Endodermal cell (in vitro differentiated cells): Measurements from ENCODE around the gene SRD5A2. TPM values are rescaled to one million over a fixed set of nuclear protein-coding genes. Genes with fewer than 3 reads are reported as not detected.

Experiments
- DNase-seq: peaks from one replicate; pipeline ENCODE4 v3.0.0-alpha.2; 2017
- H3K27ac ChIP-seq: 2 replicates; pipeline ENCODE4 v1.5.1; 2013; ENCODE audit warnings: mild to moderate bottlenecking, low read depth, low read length, moderate library complexity
- H3K27me3 ChIP-seq: 2 replicates; pipeline ENCODE4 v1.6.1; 2013; ENCODE audit warnings: mild to moderate bottlenecking, low read length, moderate library complexity; ENCODE audit not compliant: insufficient read depth, control insufficient read depth, poor library complexity, severe bottlenecking
- H3K36me3 ChIP-seq: 2 replicates; pipeline ENCODE4 v1.7.0; 2013; ENCODE audit warnings: mild to moderate bottlenecking, low read length, moderate library complexity; ENCODE audit not compliant: control insufficient read depth, insufficient read depth
- H3K4me1 ChIP-seq: one replicate; pipeline ENCODE4 v1.7.0; 2013; ENCODE audit warnings: low read length; ENCODE audit not compliant: control insufficient read depth, insufficient read depth
- H3K4me3 ChIP-seq: 2 replicates; pipeline ENCODE4 v1.5.1; 2013; ENCODE audit warnings: mild to moderate bottlenecking, low read length, moderate library complexity
- H3K9ac ChIP-seq: 2 replicates; pipeline ENCODE4 v1.6.1; 2013; ENCODE audit warnings: mild to moderate bottlenecking, low read length, moderate library complexity; ENCODE audit not compliant: poor library complexity, severe bottlenecking; ENCODE audit errors: extremely low read depth
- H3K9me3 ChIP-seq: 2 replicates; pipeline ENCODE4 v1.6.1; 2013; ENCODE audit warnings: mild to moderate bottlenecking, low read length, moderate library complexity; ENCODE audit not compliant: control insufficient read depth
- H3K27ac Mint-ChIP-seq: 2 replicates; pipeline ENCODE4 v1.8.0; 2020; ENCODE audit warnings: mixed read lengths
- H3K27me3 Mint-ChIP-seq: 2 replicates; pipeline ENCODE4 v1.8.0; 2021; ENCODE audit warnings: mild to moderate bottlenecking, mixed read lengths; ENCODE audit not compliant: insufficient read depth
- H3K36me3 Mint-ChIP-seq: 2 replicates; pipeline ENCODE4 v1.8.0; 2020; ENCODE audit warnings: low read depth, mixed read lengths
- H3K4me1 Mint-ChIP-seq: 2 replicates; pipeline ENCODE4 v1.8.0; 2020; ENCODE audit warnings: mixed read lengths
- H3K4me3 Mint-ChIP-seq: 2 replicates; pipeline ENCODE4 v1.8.0; 2020; ENCODE audit warnings: mild to moderate bottlenecking, moderate library complexity, mixed read lengths
- H3K9me3 Mint-ChIP-seq: 2 replicates; pipeline ENCODE4 v1.8.0; 2020; ENCODE audit warnings: mild to moderate bottlenecking, mixed read lengths
- CTCF ChIP-seq: fragments of 200-600 bp; sonication (generic); conservative IDR thresholded peaks from 2 replicates; pipeline ENCODE4 v1.5.0; 2021; ENCODE audit warnings: antibody characterized with exemption, mild to moderate bottlenecking
- WGBS, 2 experiments: methylation state at CpG; one replicate each; pipeline versions ENCODE4 v1.1.5 to v1.1.7; 2013; ENCODE audit warnings: missing lambda C conversion rate in 2 of 2, mixed read lengths in 1 of 2; ENCODE audit not compliant: insufficient coverage in 1 of 2, insufficient read length in 1 of 2; 5-methylcytosine and 5-hydroxymethylcytosine counted together
- total RNA-seq, 2 donors: library from RNA; stranded (reverse); fragmentation: NEBNext Ultra II Directional in 1 of 2; extraction: Animal tissue kit (Norgen Biotek cat#: 25700) in 1 of 2; gene quantifications; 2 replicates in 1 of 2; 3 replicates in 1 of 2; pipeline ENCODE4 v1.2.1, GENCODE V29; 2021

Gene SRD5A2
- total RNA-seq, 2 donors from 2014 or later, result 0.07 TPM; not detected in 1

GRCh38 chr2:31567679-31568078 lies 13.1 kb downstream of the SRD5A2 start:
- H3K27ac Mint-ChIP-seq, result no peak overlapping the region
- H3K4me3 Mint-ChIP-seq, result no peak overlapping the region

GRCh38 chr2:31563273-31563839 lies 17.4 kb downstream of the SRD5A2 start:
- no peak overlapping the region for H3K4me3 Mint-ChIP-seq
- Histone ChIP-seq H3K4me1 (no peaks in the 10 kb centered on the region), H3K4me3 (no peak overlapping the region), H3K9ac (no peak overlapping the region), H3K36me3 (no peaks in the 10 kb centered on the region), H3K27me3 (peaks cover 71% of the 10 kb centered on the region), H3K9me3 (no peaks in the 10 kb centered on the region), H3K27ac (no peak overlapping the region)
- H3K36me3 Mint-ChIP-seq, result no peaks in the 10 kb centered on the region
- TF ChIP-seq CTCF, result no peak
- peaks cover 43% of the 10 kb centered on the region for H3K27me3 Mint-ChIP-seq
- no peak overlapping the region for H3K27ac Mint-ChIP-seq
- DNase-seq, result no peak
- WGBS, 2 experiments, result 45 to 67% methylated on average over 1 of the region's 1 CpG
- no peaks in the 10 kb centered on the region for H3K4me1 Mint-ChIP-seq
- no peaks in the 10 kb centered on the region for H3K9me3 Mint-ChIP-seq

More at GRCh38 chr2:31567679-31568078, 13.1 kb downstream of the SRD5A2 start:
- no peak for TF ChIP-seq CTCF
- H3K27me3 ChIP-seq, result peaks cover 73% of the 10 kb centered on the region
- H3K9me3 ChIP-seq, result peaks cover 17% of the 10 kb centered on the region
- no peak overlapping the region for H3K4me3 ChIP-seq
- Mint-ChIP-seq H3K36me3 (no peaks in the 10 kb centered on the region), H3K9me3 (peaks cover 20% of the 10 kb centered on the region), H3K27me3 (peaks cover 65% of the 10 kb centered on the region), H3K4me1 (peaks cover 8% of the 10 kb centered on the region)
- no peaks in the 10 kb centered on the region for H3K4me1 ChIP-seq
- H3K27ac ChIP-seq, result no peak overlapping the region
- H3K36me3 ChIP-seq, result no peaks in the 10 kb centered on the region
- no peak for DNase-seq
- 92 to 100% methylated on average over 1 to 3 of the region's 3 CpGs for WGBS, 2 experiments
- H3K9ac ChIP-seq, result no peak overlapping the region

GRCh38 chr2:31561823-31562222 lies 18.9 kb downstream of the SRD5A2 start:
- no peak overlapping the region for H3K9ac ChIP-seq
- no peaks in the 10 kb centered on the region for H3K4me1 ChIP-seq
- H3K27me3 Mint-ChIP-seq, result peaks cover 34% of the 10 kb centered on the region
- H3K27ac Mint-ChIP-seq, result no peak overlapping the region
- no peaks in the 10 kb centered on the region for H3K4me1 Mint-ChIP-seq
- no peak overlapping the region for H3K4me3 ChIP-seq
- H3K9me3 ChIP-seq, result no peaks in the 10 kb centered on the region
- no peak for TF ChIP-seq CTCF
- no peaks in the 10 kb centered on the region for H3K9me3 Mint-ChIP-seq
- H3K4me3 Mint-ChIP-seq, result no peak overlapping the region
- no peak for DNase-seq
- no peak overlapping the region for H3K27ac ChIP-seq
- 70% methylated on average over 1 of the region's 1 CpG; no CpG with 5 or more reads in 1 of the 2 experiments for WGBS, 2 experiments
- no peaks in the 10 kb centered on the region for H3K36me3 Mint-ChIP-seq
- no peaks in the 10 kb centered on the region for H3K36me3 ChIP-seq
- peaks cover 55% of the 10 kb centered on the region for H3K27me3 ChIP-seq
